Measurements from ENCODE around the gene ARL11. TPM values are rescaled to one million over a fixed set of nuclear protein-coding genes. Genes with fewer than 3 reads are reported as not detected.

ARL11 gene
- total and polyA plus RNA-seq, 2 experiments from 2014 or later = 0.10 TPM; not detected in 1

- H3K79me2 ChIP-seq = peaks cover 3% of the 10 kb centered on the region
- no peak for DNase-seq (ENCODE audit: low spot score)
- 89% methylated on average over 2 of the region's 2 CpGs for WGBS (ENCODE audit: low lambda C conversion rate, missing lambda C conversion rate)
- H3K4me2 ChIP-seq = no peak overlapping the region
- H3K9me3 ChIP-seq (ENCODE audit: low read depth) = no peaks in the 10 kb centered on the region
- no peaks in the 10 kb centered on the region for H3K9me2 ChIP-seq (replicated peaks; ENCODE audit: insufficient read depth)
- H3K4me1 ChIP-seq (ENCODE audit: insufficient read depth) = no peaks in the 10 kb centered on the region
- H3K36me3 ChIP-seq (replicated peaks; ENCODE audit: insufficient read depth, low read depth) = no peaks in the 10 kb centered on the region
- H3K27me3 ChIP-seq = no peaks in the 10 kb centered on the region
- H3K4me3 ChIP-seq = no peak overlapping the region
- H4K20me1 ChIP-seq (ENCODE audit: insufficient read depth, poor library complexity, severe bottlenecking) = no peaks in the 10 kb centered on the region
- no peak overlapping the region for H2AFZ ChIP-seq
- H3K27ac ChIP-seq = no peak overlapping the region
- TF ChIP-seq, protein P1, sequence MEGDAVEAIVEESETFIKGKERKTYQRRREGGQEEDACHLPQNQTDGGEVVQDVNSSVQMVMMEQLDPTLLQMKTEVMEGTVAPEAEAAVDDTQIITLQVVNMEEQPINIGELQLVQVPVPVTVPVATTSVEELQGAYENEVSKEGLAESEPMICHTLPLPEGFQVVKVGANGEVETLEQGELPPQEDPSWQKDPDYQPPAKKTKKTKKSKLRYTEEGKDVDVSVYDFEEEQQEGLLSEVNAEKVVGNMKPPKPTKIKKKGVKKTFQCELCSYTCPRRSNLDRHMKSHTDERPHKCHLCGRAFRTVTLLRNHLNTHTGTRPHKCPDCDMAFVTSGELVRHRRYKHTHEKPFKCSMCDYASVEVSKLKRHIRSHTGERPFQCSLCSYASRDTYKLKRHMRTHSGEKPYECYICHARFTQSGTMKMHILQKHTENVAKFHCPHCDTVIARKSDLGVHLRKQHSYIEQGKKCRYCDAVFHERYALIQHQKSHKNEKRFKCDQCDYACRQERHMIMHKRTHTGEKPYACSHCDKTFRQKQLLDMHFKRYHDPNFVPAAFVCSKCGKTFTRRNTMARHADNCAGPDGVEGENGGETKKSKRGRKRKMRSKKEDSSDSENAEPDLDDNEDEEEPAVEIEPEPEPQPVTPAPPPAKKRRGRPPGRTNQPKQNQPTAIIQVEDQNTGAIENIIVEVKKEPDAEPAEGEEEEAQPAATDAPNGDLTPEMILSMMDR (IDR thresholded peaks at IDR 0.05; ENCODE audit: poor library complexity) = no peak
- TF ChIP-seq EZH2phosphoT487 (IDR thresholded peaks at IDR 0.05; ENCODE audit: low read depth, severe bottlenecking, unreplicated experiment) (no peak), EZH2 (IDR thresholded peaks at IDR 0.05; ENCODE audit: borderline replicate concordance) (no peak)
These were observed 39.5 kb downstream of the ARL11 start for GRCh38 chr13:49667773-49668172.

GRCh38 chr13:49669735-49670309 lies 41.5 kb downstream of the ARL11 start:
- no peak overlapping the region for H3K27ac ChIP-seq
- TF ChIP-seq, protein P1 (IDR thresholded peaks at IDR 0.05; ENCODE audit: poor library complexity) = peak; percentile 83
- TF ChIP-seq EZH2 (IDR thresholded peaks at IDR 0.05; ENCODE audit: borderline replicate concordance) = no peak
- no peak for TF ChIP-seq EZH2phosphoT487 (IDR thresholded peaks at IDR 0.05; ENCODE audit: low read depth, severe bottlenecking, unreplicated experiment)
- H3K4me3 ChIP-seq = no peak overlapping the region
- H3K79me2 ChIP-seq = peaks cover 17% of the 10 kb centered on the region
- no peaks in the 10 kb centered on the region for H3K4me1 ChIP-seq (ENCODE audit: insufficient read depth)
- H4K20me1 ChIP-seq (ENCODE audit: insufficient read depth, poor library complexity, severe bottlenecking) = no peaks in the 10 kb centered on the region
- no peak overlapping the region for H3K4me2 ChIP-seq
- no peak overlapping the region for H2AFZ ChIP-seq
- peak; percentile 83 for DNase-seq (ENCODE audit: low spot score)
- no peaks in the 10 kb centered on the region for H3K27me3 ChIP-seq
- no peaks in the 10 kb centered on the region for H3K9me2 ChIP-seq (replicated peaks; ENCODE audit: insufficient read depth)
- 49% methylated on average over 5 of the region's 5 CpGs for WGBS (ENCODE audit: low lambda C conversion rate, missing lambda C conversion rate)
- H3K36me3 ChIP-seq (replicated peaks; ENCODE audit: insufficient read depth, low read depth) = no peaks in the 10 kb centered on the region
- H3K9me3 ChIP-seq (ENCODE audit: low read depth) = no peaks in the 10 kb centered on the region

GRCh38 chr13:49670828-49671227 lies 42.5 kb downstream of the ARL11 start:
- Histone ChIP-seq H3K79me2 (peaks cover 26% of the 10 kb centered on the region), H3K4me1 (ENCODE audit: insufficient read depth) (no peaks in the 10 kb centered on the region), H3K9me3 (ENCODE audit: low read depth) (no peaks in the 10 kb centered on the region), H3K27me3 (no peaks in the 10 kb centered on the region), H3K36me3 (replicated peaks; ENCODE audit: insufficient read depth, low read depth) (no peaks in the 10 kb centered on the region), H3K4me2 (no peak overlapping the region), H3K27ac (no peak overlapping the region), H3K4me3 (no peak overlapping the region), H2AFZ (no peak overlapping the region), H3K9me2 (replicated peaks; ENCODE audit: insufficient read depth) (no peaks in the 10 kb centered on the region), H4K20me1 (ENCODE audit: insufficient read depth, poor library complexity, severe bottlenecking) (no peaks in the 10 kb centered on the region)
- no peak for DNase-seq (ENCODE audit: low spot score)
- no peak for TF ChIP-seq EZH2 (IDR thresholded peaks at IDR 0.05; ENCODE audit: borderline replicate concordance)
- no peak for TF ChIP-seq EZH2phosphoT487 (IDR thresholded peaks at IDR 0.05; ENCODE audit: low read depth, severe bottlenecking, unreplicated experiment)
- TF ChIP-seq, protein P1 (IDR thresholded peaks at IDR 0.05; ENCODE audit: poor library complexity) = no peak
- 89% methylated on average over 5 of the region's 5 CpGs for WGBS (ENCODE audit: low lambda C conversion rate, missing lambda C conversion rate)
